OCI-LY7 (cell line): Measurements from ENCODE around the gene KIAA1755.

Source experiments
- EZH2phosphoT487 ChIP-seq: fragments of 200-600 bp; sonication (generic); IDR thresholded peaks from 2 replicates; pipeline ENCODE4 v1.6.1; 2018; ENCODE audit warnings: low read depth, borderline replicate concordance, mild to moderate bottlenecking, mixed run types, antibody characterized with exemption, low read length, moderate library complexity, mixed read lengths
- TF ChIP-seq, protein P1 (sequence below): fragments of 200-600 bp; sonication (generic); conservative IDR thresholded peaks from 2 replicates; pipeline ENCODE4 v1.5.1; 2014; ENCODE audit warnings: mild to moderate bottlenecking, antibody characterized with exemption, low read length, moderate library complexity, mixed read lengths

DNA sequence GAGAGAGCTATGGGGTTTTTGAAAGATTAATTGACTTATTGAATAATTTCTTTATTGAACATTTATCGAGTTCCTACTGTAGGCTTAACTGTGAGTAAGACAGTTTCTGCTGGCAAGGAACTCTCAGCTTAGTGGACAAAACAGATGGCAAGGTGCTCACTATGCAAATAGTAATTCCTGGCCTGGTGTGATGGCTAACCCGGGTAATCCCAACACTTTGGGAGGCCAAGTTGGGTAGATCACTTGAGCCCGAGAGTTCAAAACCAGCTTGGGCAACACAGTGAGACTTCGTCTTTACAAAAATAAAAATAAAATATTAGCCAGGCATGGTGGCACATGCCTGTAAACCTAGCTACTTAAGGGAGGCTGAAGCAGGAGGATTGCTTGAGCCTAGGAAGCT is 82.0 kb downstream of the KIAA1755 start:
- TF ChIP-seq, protein P1, sequence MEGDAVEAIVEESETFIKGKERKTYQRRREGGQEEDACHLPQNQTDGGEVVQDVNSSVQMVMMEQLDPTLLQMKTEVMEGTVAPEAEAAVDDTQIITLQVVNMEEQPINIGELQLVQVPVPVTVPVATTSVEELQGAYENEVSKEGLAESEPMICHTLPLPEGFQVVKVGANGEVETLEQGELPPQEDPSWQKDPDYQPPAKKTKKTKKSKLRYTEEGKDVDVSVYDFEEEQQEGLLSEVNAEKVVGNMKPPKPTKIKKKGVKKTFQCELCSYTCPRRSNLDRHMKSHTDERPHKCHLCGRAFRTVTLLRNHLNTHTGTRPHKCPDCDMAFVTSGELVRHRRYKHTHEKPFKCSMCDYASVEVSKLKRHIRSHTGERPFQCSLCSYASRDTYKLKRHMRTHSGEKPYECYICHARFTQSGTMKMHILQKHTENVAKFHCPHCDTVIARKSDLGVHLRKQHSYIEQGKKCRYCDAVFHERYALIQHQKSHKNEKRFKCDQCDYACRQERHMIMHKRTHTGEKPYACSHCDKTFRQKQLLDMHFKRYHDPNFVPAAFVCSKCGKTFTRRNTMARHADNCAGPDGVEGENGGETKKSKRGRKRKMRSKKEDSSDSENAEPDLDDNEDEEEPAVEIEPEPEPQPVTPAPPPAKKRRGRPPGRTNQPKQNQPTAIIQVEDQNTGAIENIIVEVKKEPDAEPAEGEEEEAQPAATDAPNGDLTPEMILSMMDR = no peak
- TF ChIP-seq EZH2phosphoT487 = no peak
